Gastrocnemius medialis (tissue), 4 donors: ENCODE measurements around the gene HCFC2. TPM values are rescaled to one million over a fixed set of nuclear protein-coding genes. Genes with fewer than 3 reads are reported as not detected.
A peak's percentile ranks its signal among the peaks of the same experiment; 100 is the strongest.

Experiments
- ATAC-seq, 2 donors: fragments of 150-250 bp; one replicate each; pipeline ENCODE4 v1.9.1; 2016
- DNase-seq, 2 donors: peaks; one replicate each; pipeline ENCODE4 v3.0.0-alpha.2; 2019
- H3K27ac ChIP-seq, 4 donors: fragments of 200-600 bp; sonication (generic); 1 replicate in 1 of 4; 2 replicates in 3 of 4; pipeline ENCODE4 v1.5.1; 2016 to 2018; ENCODE audit warnings: mild to moderate bottlenecking in 2 of 4, moderate library complexity in 1 of 4
- H3K27me3 ChIP-seq, 3 donors: fragments of 200-600 bp; sonication (generic) in 2 of 3; 1 replicate in 1 of 3; 2 replicates in 2 of 3; pipeline versions ENCODE4 v1.5.1 to v1.6.0; 2016 to 2019; ENCODE audit warnings: mild to moderate bottlenecking in 1 of 3, moderate library complexity in 1 of 3
- H3K36me3 ChIP-seq, 2 donors: fragments of 200-600 bp; sonication (generic) in 1 of 2; one replicate each; pipeline ENCODE4 v1.5.1; 2017 to 2018
- H3K4me1 ChIP-seq, 2 donors: fragments of 200-600 bp; sonication (generic) in 1 of 2; one replicate each; pipeline ENCODE4 v1.5.1; 2016 to 2017; ENCODE audit warnings: mild to moderate bottlenecking in 2 of 2
- H3K4me3 ChIP-seq, 4 donors: fragments of 200-600 bp; sonication (generic) in 3 of 4; 1 replicate in 1 of 4; 2 replicates in 3 of 4; pipeline ENCODE4 v1.5.1; 2016 to 2019; ENCODE audit warnings: mild to moderate bottlenecking in 2 of 4
- H3K9me3 ChIP-seq, 3 donors: fragments of 200-600 bp; sonication (generic) in 2 of 3; 1 replicate in 1 of 3; 2 replicates in 2 of 3; pipeline ENCODE4 v1.5.1; 2016 to 2019
- CTCF ChIP-seq, 5 experiments: fragments of 450-650 bp in 3 of 5; fragments of 200-600 bp in 2 of 5; sonication (generic) in 2 of 5; IDR thresholded peaks in 4 of 5; conservative IDR thresholded peaks in 1 of 5; 1 replicate in 4 of 5; 2 replicates in 1 of 5; pipeline ENCODE4 v1.5.1; 2016 to 2019; ENCODE audit warnings: antibody characterized with exemption in 5 of 5, mild to moderate bottlenecking in 3 of 5, moderate library complexity in 3 of 5
- POLR2A ChIP-seq, 2 donors: fragments of 450-650 bp; IDR thresholded peaks; one replicate each; pipeline ENCODE4 v1.6.1; 2017; ENCODE audit warnings: antibody characterized with exemption in 2 of 2, mild to moderate bottlenecking in 2 of 2, moderate library complexity in 2 of 2
- in situ Hi-C, 4 donors: fragments of 200-750 bp; cut with MboI; loops; one replicate each; pipeline versions ENCODE4 v1.15.0 to v1.8.0; 2017; ENCODE audit warnings: low sequenced_read_pairs in 4 of 4
- intact Hi-C: fragments of 100-400 bp; cut with DNase I; formaldehyde crosslinking; loops from one replicate; pipeline ENCODE4 v1.15.1; 2023; ENCODE audit warnings: low total_unique reads
- total RNA-seq, 4 donors: library from RNA; depleted of rRNA; stranded (reverse); fragments of >200 nt; gene quantifications; one replicate each; pipeline versions ENCODE4 v1.1.0 to v1.2.3, GENCODE V29; 2016

HCFC2 gene
- total RNA-seq, 4 donors from 2014 or later = 19.4 to 27.7 (median 21.8) TPM

- no peak overlapping the region for H3K4me3 ChIP-seq
- in situ Hi-C loops = no loop called here
- peaks cover 35 to 38% of the 10 kb centered on the region in 2 donors for H3K4me1 ChIP-seq
- H3K36me3 ChIP-seq = peaks cover 7 to 21% of the 10 kb centered on the region in 2 donors
- TF ChIP-seq CTCF (IDR thresholded peaks at IDR 0.05 in 4 of 5, conservative IDR thresholded peaks at IDR 0.05 in 1 of 5) (no peak), POLR2A (IDR thresholded peaks at IDR 0.05) (no peak)
- intact Hi-C loops = no loop called here
- ATAC-seq = peak in 1 of 2 donors; percentile 19
- no peaks in the 10 kb centered on the region for H3K9me3 ChIP-seq
- H3K27ac ChIP-seq = no peak overlapping the region
- H3K27me3 ChIP-seq = no peaks in the 10 kb centered on the region
- DNase-seq = no peak
Observed at GRCh38 chr12:104131609-104132008, 67.3 kb downstream of the HCFC2 start.

GRCh38 chr12:104132351-104132956, 68.1 kb downstream of the HCFC2 start:
- peak overlapping the region in 3 of 4 donors; percentile 7 to 21 (median 11) for H3K27ac ChIP-seq
- intact Hi-C loops = no loop called here
- no peaks in the 10 kb centered on the region for H3K27me3 ChIP-seq
- ATAC-seq (peak in 1 of 2 donors; percentile 33), DNase-seq (no peak)
- TF ChIP-seq CTCF (IDR thresholded peaks at IDR 0.05 in 4 of 5, conservative IDR thresholded peaks at IDR 0.05 in 1 of 5) = no peak
- TF ChIP-seq POLR2A (IDR thresholded peaks at IDR 0.05) = no peak
- in situ Hi-C loops = no loop called here
- H3K4me1 ChIP-seq = peaks cover 42 to 43% of the 10 kb centered on the region in 2 donors
- H3K4me3 ChIP-seq = no peak overlapping the region
- no peaks in the 10 kb centered on the region for H3K9me3 ChIP-seq
- peaks cover 7 to 15% of the 10 kb centered on the region in 2 donors for H3K36me3 ChIP-seq

GRCh38 chr12:104133321-104133720, 69.0 kb downstream of the HCFC2 start:
- in situ Hi-C loops = no loop called here
- H3K4me3 ChIP-seq = no peak overlapping the region
- DNase-seq = no peak
- intact Hi-C loops = no loop called here
- no peaks in the 10 kb centered on the region for H3K9me3 ChIP-seq
- no peak for TF ChIP-seq POLR2A (IDR thresholded peaks at IDR 0.05)
- ATAC-seq = no peak
- H3K27me3 ChIP-seq = no peaks in the 10 kb centered on the region
- H3K27ac ChIP-seq = no peak overlapping the region
- H3K36me3 ChIP-seq = peaks cover under 1 to 15% of the 10 kb centered on the region in 2 donors
- H3K4me1 ChIP-seq = peaks cover 42 to 43% of the 10 kb centered on the region in 2 donors

GRCh38 chr12:104133866-104134265, 69.5 kb downstream of the HCFC2 start:
- no peak for DNase-seq
- intact Hi-C loops = no loop called here
- in situ Hi-C loops = no loop called here
- H3K27me3 ChIP-seq = no peaks in the 10 kb centered on the region
- no peak for ATAC-seq
- H3K9me3 ChIP-seq = no peaks in the 10 kb centered on the region
- H3K4me1 ChIP-seq = peaks cover 47 to 48% of the 10 kb centered on the region in 2 donors
- TF ChIP-seq CTCF (IDR thresholded peaks at IDR 0.05 in 4 of 5, conservative IDR thresholded peaks at IDR 0.05 in 1 of 5) (no peak), POLR2A (IDR thresholded peaks at IDR 0.05) (no peak)
- H3K36me3 ChIP-seq = peaks cover 0 to 15% of the 10 kb centered on the region in 2 donors
- H3K4me3 ChIP-seq = no peak overlapping the region
- no peak overlapping the region for H3K27ac ChIP-seq

GRCh38 chr12:104134882-104135281, 70.6 kb downstream of the HCFC2 start:
- no peaks in the 10 kb centered on the region for H3K9me3 ChIP-seq
- no peak for DNase-seq
- no peak for ATAC-seq
- in situ Hi-C loops (no loop called here), intact Hi-C loops (no loop called here)
- no peak for TF ChIP-seq CTCF (IDR thresholded peaks at IDR 0.05 in 4 of 5, conservative IDR thresholded peaks at IDR 0.05 in 1 of 5)
- no peak for TF ChIP-seq POLR2A (IDR thresholded peaks at IDR 0.05)
- no peaks in the 10 kb centered on the region for H3K27me3 ChIP-seq
- peaks cover 0 to 15% of the 10 kb centered on the region in 2 donors for H3K36me3 ChIP-seq
- no peak overlapping the region for H3K4me3 ChIP-seq
- no peak overlapping the region for H3K27ac ChIP-seq
- H3K4me1 ChIP-seq = peaks cover 48 to 51% of the 10 kb centered on the region in 2 donors
